Liver (tissue), 3 donors: ENCODE data around the gene SERPINA3.

Source experiments
- CTCF ChIP-seq: fragments of 150-350 bp; IDR thresholded peaks from 2 replicates; pipeline ENCODE4 v1.5.1; 2017; ENCODE audit warnings: improper control_type of control experiment, low read depth, low read length; ENCODE audit not compliant: missing input control
- FOXA1 ChIP-seq: IDR thresholded peaks from 2 replicates; pipeline ENCODE4 v1.6.1; 2016; ENCODE audit warnings: antibody characterized with exemption
- GABPA ChIP-seq, 2 donors: IDR thresholded peaks in 1 of 2; conservative IDR thresholded peaks in 1 of 2; 2 replicates each; pipeline ENCODE4 v1.6.1; 2016; ENCODE audit warnings: antibody characterized with exemption in 2 of 2, mild to moderate bottlenecking in 1 of 2, moderate library complexity in 1 of 2
- JUND ChIP-seq, 2 donors: IDR thresholded peaks; 2 replicates each; pipeline ENCODE4 v1.6.1; 2016; ENCODE audit warnings: antibody characterized with exemption in 2 of 2
- MAX ChIP-seq: IDR thresholded peaks from 2 replicates; pipeline ENCODE4 v1.6.1; 2016; ENCODE audit warnings: antibody characterized with exemption
- RAD21 ChIP-seq, 2 donors: IDR thresholded peaks; 2 replicates each; pipeline ENCODE4 v1.6.1; 2016; ENCODE audit warnings: antibody characterized with exemption in 2 of 2, mild to moderate bottlenecking in 2 of 2
- REST ChIP-seq: IDR thresholded peaks from 2 replicates; pipeline ENCODE4 v1.6.1; 2016; ENCODE audit warnings: antibody characterized with exemption, mild to moderate bottlenecking
- SP1 ChIP-seq: IDR thresholded peaks from 2 replicates; pipeline ENCODE4 v1.6.1; 2018; ENCODE audit warnings: antibody characterized with exemption, mild to moderate bottlenecking
- TAF1 ChIP-seq: conservative IDR thresholded peaks from 2 replicates; pipeline ENCODE4 v1.6.1; 2016; ENCODE audit warnings: antibody characterized with exemption, mild to moderate bottlenecking
- YY1 ChIP-seq: IDR thresholded peaks from 2 replicates; pipeline ENCODE4 v1.6.1; 2016; ENCODE audit warnings: antibody characterized with exemption, mild to moderate bottlenecking
- ZBTB33 ChIP-seq: IDR thresholded peaks from 2 replicates; pipeline ENCODE4 v1.6.1; 2016; ENCODE audit warnings: antibody characterized with exemption
- donor health status: healthy.
- donor health status: healthy.

- no peak for TF ChIP-seq CTCF
- TF ChIP-seq RAD21 (IDR thresholded peaks at IDR 0.05) = no peak
- TF ChIP-seq REST = no peak
- no peak for TF ChIP-seq SP1
- no peak for TF ChIP-seq YY1
- TF ChIP-seq TAF1 = no peak
- no peak for TF ChIP-seq FOXA1
- no peak for TF ChIP-seq MAX
- no peak for TF ChIP-seq GABPA (IDR thresholded peaks at IDR 0.05 in 1 of 2, conservative IDR thresholded peaks at IDR 0.05 in 1 of 2)
- TF ChIP-seq JUND (IDR thresholded peaks at IDR 0.05) = no peak
- TF ChIP-seq ZBTB33 = no peak
Measured at GRCh38 chr14:94623856-94624499, 11.8 kb downstream of the SERPINA3 start.
